NT2/D1 (cell line): ENCODE measurements around the gene GRIN2C.
"Not testable (repeated sequence)": the region's sequence is repeated elsewhere in the genome, so short reads cannot be mapped to it uniquely, and the experiment has no call there.

Experiments used
- DNase-seq: peaks from one replicate; pipeline ENCODE4 v3.0.0-alpha.2; 2011; ENCODE audit warnings: low read depth, low spot score
- H3K27me3 ChIP-seq: 2 replicates; pipeline ENCODE4 v1.6.0; 2011; ENCODE audit warnings: mild to moderate bottlenecking; ENCODE audit not compliant: insufficient read length, insufficient read depth
- H3K36me3 ChIP-seq: 2 replicates; pipeline ENCODE4 v1.6.1; 2011; ENCODE audit warnings: mild to moderate bottlenecking, low read length, mixed read lengths; ENCODE audit not compliant: insufficient read depth, insufficient read length
- H3K4me1 ChIP-seq: 2 replicates; pipeline ENCODE4 v1.5.1; 2011; ENCODE audit not compliant: insufficient read depth, insufficient read length
- H3K4me3 ChIP-seq: 2 replicates; pipeline ENCODE4 v1.5.1; 2011; ENCODE audit warnings: low read depth; ENCODE audit not compliant: insufficient read length
- H3K9ac ChIP-seq: 2 replicates; pipeline ENCODE4 v1.6.0; 2011; ENCODE audit warnings: low read depth; ENCODE audit not compliant: insufficient read length
- H3K9me3 ChIP-seq: 2 replicates; pipeline ENCODE4 v1.5.1; 2011; ENCODE audit warnings: mild to moderate bottlenecking, low read length; ENCODE audit not compliant: insufficient read depth
- SUZ12 ChIP-seq: IDR thresholded peaks from 2 replicates; pipeline ENCODE4 v1.6.1; 2011; ENCODE audit not compliant: insufficient read length, insufficient read depth; ENCODE audit errors: extremely low read depth
- YY1 ChIP-seq: IDR thresholded peaks from 2 replicates; pipeline ENCODE4 v1.6.1; 2011; ENCODE audit not compliant: insufficient read length, insufficient read depth
- ZNF274 ChIP-seq: IDR thresholded peaks from 2 replicates; pipeline ENCODE4 v1.6.1; 2011; ENCODE audit warnings: mild to moderate bottlenecking, low read depth, low read length

GRIN2C gene

GRCh38 chr17:74872313-74873036 is 12.8 kb upstream of the GRIN2C start, which contains the start of gene FDXR:
TSS of gene FDXR (minus strand) at chr17:74872994. CDS start at chr17:74872944, 50 bp downstream.
- no peak for DNase-seq
- Histone ChIP-seq H3K9me3 (no peaks in the 10 kb centered on the region), H3K36me3 (peaks cover 30% of the 10 kb centered on the region), H3K9ac (peak within 1 kb of the TSS; percentile 93), H3K4me3 (peak within 1 kb of the TSS; percentile 89), H3K27me3 (peaks cover 5% of the 10 kb centered on the region), H3K4me1 (peaks cover 17% of the 10 kb centered on the region)
- TF ChIP-seq SUZ12 (no peak), ZNF274 (no peak), YY1 (no peak)

- Histone ChIP-seq H3K27me3 (peaks cover 5% of the 10 kb centered on the region), H3K4me1 (peaks cover 17% of the 10 kb centered on the region), H3K4me3 (peak overlapping the region; percentile 89), H3K9ac (peak overlapping the region; percentile 93), H3K36me3 (peaks cover 35% of the 10 kb centered on the region), H3K9me3 (no peaks in the 10 kb centered on the region)
- no peak for TF ChIP-seq SUZ12
- TF ChIP-seq YY1: no peak
- TF ChIP-seq ZNF274: no peak
- DNase-seq: no peak
These were observed 11.8 kb upstream of the GRIN2C start for GRCh38 chr17:74871356-74872076.

DNA sequence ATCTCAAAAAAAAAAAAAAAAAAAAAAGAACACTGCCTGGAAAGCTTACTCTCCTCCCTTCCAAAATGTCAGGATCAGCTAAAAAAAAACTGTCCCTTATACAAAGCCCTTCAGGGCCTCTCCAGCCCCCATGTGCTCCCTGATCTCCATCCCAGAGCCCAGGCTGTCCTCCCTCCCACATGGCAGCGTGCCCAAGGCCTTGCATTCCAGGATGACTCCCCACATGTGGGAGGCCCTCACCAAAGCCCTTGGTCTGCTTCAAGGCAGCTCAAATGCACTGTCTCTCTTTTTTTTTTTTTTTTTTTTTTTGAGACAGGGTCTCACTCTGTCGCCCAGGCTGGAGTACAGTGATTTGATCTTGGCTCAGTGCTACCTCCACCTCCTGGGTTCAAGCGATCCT is 10.8 kb upstream of the GRIN2C start:
- TF ChIP-seq YY1 (no peak), SUZ12 (no peak), ZNF274 (no peak)
- no peak for DNase-seq

GRCh38 chr17:74870028-74870427 is 10.3 kb upstream of the GRIN2C start:
- Histone ChIP-seq H3K36me3 (peaks cover 48% of the 10 kb centered on the region), H3K4me1 (peaks cover 13% of the 10 kb centered on the region)
- not testable (repeated sequence) for H3K27me3 ChIP-seq, H3K4me3 ChIP-seq, H3K9ac ChIP-seq, H3K9me3 ChIP-seq, DNase-seq

More for the DNA sequence above, 10.8 kb upstream of the GRIN2C start:
- Histone ChIP-seq H3K36me3 (peaks cover 45% of the 10 kb centered on the region), H3K9me3 (no peaks in the 10 kb centered on the region), H3K9ac (peak overlapping the region; percentile 37), H3K4me3 (no peak overlapping the region), H3K27me3 (peaks cover 5% of the 10 kb centered on the region), H3K4me1 (peaks cover 10% of the 10 kb centered on the region)

DNA sequence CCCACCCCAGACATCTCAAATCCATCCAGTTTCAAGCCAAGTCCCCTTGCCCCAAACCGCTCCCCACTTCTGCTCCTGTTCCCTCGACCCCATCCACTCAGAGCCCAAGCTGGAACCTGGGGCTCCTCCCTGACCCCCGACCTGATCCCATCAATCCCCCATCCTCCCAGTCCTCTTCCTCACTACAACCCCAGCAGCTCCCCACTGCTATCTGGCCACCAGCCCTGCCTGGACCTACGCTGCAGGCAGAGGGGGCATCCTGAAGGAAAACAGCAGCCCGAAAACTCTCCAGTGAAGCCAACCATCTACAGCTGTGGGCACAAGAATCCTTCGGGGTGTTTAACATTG is 9.2 kb upstream of the GRIN2C start:
- Histone ChIP-seq H3K9ac (no peak overlapping the region), H3K9me3 (no peaks in the 10 kb centered on the region)

GRCh38 chr17:74868251-74868907 is 8.7 kb upstream of the GRIN2C start:
- Histone ChIP-seq H3K36me3 (peaks cover 63% of the 10 kb centered on the region), H3K9ac (no peak overlapping the region), H3K4me1 (peaks cover 15% of the 10 kb centered on the region), H3K9me3 (no peaks in the 10 kb centered on the region), H3K4me3 (no peak overlapping the region), H3K27me3 (peaks cover 5% of the 10 kb centered on the region)
- no peak for TF ChIP-seq YY1
- no peak for TF ChIP-seq SUZ12
- TF ChIP-seq ZNF274: no peak
- no peak for DNase-seq

More for the DNA sequence above, 9.2 kb upstream of the GRIN2C start:
- no peak for TF ChIP-seq YY1
- no peak for TF ChIP-seq SUZ12
- no peak for TF ChIP-seq ZNF274
- peaks cover 15% of the 10 kb centered on the region for H3K4me1 ChIP-seq
- peaks cover 58% of the 10 kb centered on the region for H3K36me3 ChIP-seq
- H3K27me3 ChIP-seq: peaks cover 5% of the 10 kb centered on the region
- no peak for DNase-seq
- no peak overlapping the region for H3K4me3 ChIP-seq
